NCI-H774 (cell line): ENCODE measurements around the gene IFI6.
"Not testable (repeated sequence)": the region's sequence is repeated elsewhere in the genome, so short reads cannot be mapped to it uniquely, and the experiment has no call there.

Source experiments
- DNase-seq: peaks from one replicate; lab custom pipeline; 2025; lab: John Stamatoyannopoulos, UW

IFI6 gene

DNA sequence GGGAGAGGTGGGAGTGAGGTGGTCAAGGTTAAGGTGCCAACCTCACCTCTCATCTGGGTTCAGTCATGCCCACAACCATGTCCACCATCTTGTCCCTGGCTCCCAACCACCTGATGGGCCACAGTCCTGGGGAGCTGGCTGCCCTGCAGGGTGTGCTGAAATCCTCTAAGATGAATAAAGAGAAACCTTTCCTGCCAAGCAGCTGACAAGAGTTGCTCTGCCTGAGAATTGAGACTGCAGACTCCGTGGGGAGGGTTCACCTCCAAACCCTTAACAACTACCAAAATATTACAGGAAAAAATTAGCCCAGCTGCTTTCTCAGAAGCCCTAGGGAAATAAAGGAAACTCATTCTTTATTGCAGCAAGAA is 21.8 kb downstream of the IFI6 start:
- no peak for DNase-seq

DNA sequence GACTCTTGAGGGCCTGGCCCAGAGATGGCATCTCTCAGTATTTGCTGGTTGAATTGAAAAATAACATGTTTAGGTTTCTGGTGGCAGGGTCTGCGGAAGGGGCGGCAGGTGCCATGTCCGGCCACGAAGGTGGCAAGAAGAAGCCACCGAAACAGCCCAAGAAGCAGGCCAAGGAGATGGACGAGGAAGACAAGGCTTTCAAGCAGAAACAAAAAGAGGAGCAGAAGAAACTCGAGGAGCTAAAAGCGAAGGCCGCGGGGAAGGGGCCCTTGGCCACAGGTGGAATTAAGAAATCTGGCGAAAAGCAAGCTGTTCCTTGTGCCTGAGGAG is 22.7 kb downstream of the IFI6 start:
- no peak for DNase-seq

DNA sequence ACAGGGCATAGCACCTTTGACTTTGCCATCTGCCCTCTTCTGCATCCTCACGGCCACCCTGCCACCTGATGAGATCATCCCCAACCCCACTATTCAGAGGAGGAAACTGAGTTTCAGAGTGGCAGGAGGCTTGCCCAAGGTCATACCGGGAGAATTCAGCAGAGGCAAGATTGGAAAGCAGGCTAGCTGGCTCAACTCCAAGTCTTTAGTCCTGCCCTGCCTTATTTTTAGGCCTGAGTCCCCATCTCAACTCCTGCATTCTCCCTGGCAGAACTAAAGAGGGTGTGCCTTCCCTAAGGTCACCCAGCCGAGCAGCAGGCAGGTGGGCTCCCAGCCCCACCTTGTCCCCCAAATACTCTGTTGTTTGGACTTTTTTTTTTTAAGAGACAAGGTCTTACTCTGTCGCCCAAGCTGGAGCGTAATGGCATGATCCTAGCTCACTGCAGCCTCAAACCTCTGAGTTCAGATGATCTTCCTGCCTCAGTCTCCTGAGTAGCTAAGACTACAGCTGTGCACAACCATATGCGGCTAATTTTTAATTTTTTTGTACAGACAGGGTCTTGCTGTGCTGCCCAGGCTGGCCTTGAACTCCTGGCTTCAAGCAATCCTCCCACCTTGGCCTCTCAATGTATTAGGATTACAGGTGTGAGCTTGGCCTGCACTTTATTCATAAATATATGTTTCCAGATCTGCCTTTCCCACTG is 23.2 kb downstream of the IFI6 start:
- no peak for DNase-seq

DNA sequence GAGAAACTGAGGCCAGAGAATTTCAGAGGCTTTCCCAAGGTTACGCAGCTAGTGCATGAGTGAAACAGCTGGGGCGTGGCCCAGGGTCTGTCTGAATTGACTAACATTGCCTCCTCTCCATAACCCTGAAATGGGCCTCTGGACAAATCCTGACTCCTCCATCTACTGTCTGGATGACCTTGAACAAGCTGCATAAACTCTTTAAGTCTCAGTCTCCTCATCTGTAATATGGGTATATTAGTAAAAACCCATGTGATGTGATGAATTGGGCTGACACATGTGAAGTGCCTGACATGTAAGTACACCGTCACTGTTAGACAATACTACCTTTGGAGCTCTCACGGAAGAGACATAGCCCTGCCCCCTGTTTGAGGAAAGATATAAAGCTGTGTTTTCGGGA is 24.7 kb downstream of the IFI6 start:
- DNase-seq, result no peak

DNA sequence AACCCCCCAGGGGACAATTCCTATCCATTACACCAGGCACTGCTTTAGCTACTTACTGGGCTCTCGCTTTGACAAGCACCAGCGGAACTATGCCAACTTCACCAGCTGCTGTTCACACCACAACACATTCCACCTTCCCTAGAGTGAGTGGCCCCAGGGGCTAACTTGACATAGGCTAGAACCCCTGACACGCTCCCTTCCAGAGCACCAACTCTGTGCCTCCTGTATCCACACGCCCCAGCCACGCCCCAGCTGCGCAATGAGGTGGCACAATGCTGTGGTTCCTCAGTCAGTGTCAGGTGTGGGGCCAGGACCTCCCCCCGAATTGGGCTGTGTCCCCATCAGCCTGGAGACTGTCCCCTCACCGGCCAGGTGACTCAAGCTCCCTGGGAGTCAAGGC is 25.3 kb downstream of the IFI6 start:
- no peak for DNase-seq

DNA sequence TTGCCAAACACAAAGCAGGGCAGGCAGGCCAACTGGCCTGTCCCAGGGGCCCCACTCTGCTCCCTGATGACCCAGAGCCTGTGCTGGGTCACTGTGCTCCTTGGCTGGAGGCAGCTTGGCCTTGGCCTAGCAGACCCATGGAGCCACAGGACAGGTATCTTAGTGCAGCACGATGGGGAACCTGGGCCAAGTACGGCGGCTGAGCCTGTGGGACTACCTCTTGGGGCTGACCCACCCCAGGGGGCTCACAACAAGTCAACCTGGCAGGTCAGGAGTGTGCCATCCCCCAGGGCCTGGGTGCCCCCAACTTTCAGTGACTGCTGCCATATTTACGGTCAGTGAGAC is 26.9 kb downstream of the IFI6 start:
- no peak for DNase-seq

DNA sequence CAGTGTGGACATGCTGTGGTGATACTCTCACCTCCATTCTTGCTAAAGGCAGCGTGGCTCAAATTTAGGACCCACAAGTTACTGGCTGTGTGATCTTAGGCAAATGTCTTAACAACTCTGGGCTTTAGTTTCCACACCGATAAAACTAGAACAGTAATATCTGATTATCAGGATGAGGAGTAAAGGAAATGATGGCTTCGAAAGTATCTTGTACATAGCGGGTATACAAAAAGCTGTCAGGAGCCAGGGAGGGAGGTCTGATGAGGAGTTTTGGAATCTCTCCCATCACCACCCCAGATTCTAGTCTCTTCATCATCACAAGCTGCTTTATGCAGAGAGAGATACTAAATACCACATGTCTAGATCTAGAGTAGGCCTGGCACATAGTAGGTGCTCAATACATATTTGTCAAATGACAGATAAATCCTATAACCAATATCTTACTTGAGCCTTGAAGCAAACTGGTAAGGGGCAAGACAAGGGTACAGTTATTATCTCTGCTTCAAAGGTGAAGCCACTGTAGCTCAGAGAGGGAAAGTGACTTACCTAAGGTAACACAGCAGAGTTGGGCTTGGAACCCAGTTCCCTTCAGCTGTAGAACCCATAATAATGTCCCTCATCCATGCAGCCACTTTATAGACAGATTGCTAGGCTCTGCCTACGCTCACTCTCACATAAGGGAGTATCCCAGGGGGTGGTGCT is 27.5 kb downstream of the IFI6 start:
- no peak for DNase-seq

DNA sequence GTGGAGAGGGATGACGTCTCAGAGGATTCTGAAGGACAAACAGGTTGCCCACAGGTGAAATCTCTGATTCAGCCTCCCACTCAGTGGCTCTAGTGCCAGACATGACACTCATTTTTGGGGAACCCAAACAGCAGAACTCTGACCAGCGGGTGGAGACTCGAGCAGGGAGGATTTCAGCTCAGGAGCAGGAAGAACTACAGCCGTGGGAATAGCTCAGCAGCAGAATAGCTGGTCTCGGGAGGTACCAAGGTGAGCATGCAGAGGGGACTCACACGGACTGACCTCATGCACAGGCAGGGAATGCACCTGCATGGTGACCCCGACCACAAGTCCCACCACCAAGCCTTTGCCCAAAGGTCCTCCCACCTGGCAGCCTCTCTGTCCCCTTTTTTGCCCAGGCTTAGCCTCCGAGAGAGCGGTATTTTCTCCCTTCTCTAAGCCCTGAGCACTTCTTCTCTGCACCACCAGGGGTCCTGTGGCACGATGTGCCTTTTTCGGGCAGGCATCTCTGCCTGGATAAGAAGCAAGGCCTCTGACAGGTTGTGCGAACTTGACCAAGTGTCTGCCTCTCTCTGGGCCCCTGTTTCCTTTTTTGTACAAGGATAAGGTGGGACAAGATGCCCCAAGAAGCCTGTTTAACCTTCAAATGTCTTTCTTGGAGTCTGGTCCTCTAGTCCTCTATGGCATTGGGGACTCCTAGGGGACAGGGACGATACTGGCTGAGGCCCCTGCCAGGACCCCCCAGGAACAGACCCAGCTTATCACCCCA is 28.2 kb downstream of the IFI6 start:
- no peak for DNase-seq

DNA sequence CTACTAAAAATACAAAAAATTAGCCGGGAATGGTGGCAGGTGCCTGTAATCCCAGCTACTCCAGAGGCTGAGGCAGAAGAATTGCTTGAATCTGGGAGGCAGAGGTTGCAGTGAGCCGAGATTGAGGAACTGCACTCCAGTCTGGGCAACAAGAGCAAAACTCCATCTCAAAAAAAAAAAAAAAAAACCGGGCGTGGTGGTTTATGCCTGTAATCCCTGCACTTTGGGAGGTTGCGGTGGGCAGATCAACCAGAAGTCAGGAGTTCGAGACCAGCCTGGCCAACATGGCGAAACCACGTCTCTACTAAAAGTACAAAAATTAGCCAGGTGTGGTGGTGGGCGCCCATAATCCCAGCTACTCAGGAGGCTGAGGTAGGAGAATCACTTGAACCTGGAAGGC is 31.5 kb downstream of the IFI6 start:
- not testable (repeated sequence) for DNase-seq

DNA sequence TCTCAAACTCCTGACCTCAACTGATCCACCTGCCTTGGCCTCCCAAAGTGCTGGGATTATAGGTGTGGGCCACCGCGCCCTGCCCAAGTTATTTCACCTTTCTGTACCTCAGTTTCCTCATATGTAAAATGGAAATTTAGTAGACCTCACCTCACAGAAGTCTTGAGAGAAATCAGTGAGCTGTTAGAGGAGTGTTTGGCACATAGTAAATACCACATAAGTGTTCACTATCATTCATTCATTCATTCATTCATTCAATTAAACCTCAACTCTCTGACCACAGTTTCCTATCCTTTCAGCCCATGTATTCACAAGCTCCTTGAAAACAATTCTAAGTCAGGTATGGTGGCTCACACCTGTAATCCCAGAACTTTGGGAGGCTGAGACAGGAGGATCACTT is 33.2 kb downstream of the IFI6 start:
- DNase-seq, result no peak

DNA sequence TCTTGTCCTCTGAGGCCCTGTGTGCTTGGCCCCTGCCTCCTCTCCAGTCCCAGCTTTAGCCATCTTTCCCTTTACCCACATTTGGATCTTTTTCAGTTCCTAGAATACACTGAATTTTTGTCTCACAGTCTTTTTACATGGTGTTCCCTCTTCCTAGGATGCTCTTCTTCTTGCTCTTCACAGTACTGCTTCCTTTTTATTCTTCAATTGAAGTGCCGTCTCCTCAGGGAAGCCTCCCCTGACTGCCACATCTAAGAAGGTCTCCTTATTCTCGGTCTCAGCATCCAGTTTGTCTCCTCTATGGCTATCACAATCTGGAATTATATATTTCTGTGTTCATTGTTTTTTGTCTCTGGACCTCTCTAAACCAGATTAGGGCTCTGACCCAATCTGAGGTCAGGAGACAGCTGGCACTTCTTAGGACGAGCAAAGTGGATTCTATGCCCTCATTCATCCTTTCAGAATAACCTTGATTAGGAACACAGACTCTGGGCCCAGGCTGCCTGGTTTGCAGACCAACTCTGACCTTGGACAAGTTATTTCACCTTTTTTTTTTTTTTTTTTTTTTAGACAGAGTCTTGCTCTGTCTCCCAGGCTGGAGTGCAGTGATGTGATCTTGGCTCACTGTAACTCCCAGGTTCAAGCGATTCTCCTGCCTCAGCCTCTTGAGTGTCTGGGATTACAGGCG is 33.8 kb downstream of the IFI6 start:
- DNase-seq, result no peak

DNA sequence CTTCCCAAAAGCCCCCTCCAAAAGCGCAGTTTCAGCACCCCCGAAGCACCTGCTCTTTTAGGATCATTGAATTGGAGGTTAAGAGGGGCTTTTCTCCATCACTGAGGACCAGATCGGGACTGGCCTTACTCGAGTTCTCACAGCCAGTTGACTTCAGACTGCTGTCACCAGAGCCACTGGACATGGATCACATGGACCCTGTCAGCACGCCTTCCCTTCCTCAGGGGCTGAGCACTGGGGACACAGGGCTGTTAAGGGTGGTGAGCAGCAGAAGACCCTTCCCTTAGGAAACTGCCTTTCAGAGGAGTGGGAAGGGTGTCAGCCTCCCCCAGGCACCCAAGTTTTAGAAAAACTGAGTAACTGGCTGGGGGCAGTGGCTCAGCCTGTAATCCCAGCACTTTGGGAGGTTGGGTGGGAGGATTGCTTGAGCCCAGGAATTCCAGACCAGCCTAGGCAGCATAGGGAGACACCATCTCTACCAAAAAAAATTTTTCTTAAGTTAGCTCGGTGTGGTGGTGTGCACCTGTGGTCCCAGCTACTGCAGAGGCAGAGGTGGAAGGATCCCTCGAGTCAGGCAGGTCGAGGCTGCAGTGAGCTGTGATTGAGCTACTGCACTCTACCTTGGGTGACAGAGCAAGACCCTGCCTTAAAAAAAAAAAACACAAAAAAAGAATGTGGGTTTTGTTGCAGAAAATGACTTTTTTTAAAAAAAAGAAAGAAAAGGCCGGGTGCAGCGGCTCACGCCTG is 36.4 kb downstream of the IFI6 start:
- DNase-seq, result no peak

DNA sequence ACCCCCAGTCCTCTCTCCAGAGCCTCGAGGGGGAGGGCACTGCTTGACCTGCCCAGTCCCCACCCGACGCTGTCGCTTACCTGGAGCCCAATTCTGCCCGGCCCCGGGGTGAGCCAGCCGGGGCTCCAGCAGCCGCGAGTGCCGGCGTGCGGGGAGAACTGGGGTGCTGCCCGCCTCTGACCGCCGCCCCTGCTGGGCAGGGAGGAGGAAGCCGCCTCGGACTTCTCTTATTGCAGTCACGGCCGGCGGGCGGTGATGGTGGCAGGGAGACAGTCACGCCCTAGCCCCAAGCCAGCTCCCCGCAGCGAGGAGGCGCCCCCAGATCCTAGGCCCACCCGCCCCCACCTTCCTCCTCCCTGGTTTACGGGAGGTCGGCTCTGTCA is 37.0 kb downstream of the IFI6 start, which contains the start of gene FGR:
FGR (minus strand) TSS at position 201 of the 383 bp plus-strand sequence. CDS start 11,269 bp downstream, outside the sequence.
- DNase-seq, result no peak

DNA sequence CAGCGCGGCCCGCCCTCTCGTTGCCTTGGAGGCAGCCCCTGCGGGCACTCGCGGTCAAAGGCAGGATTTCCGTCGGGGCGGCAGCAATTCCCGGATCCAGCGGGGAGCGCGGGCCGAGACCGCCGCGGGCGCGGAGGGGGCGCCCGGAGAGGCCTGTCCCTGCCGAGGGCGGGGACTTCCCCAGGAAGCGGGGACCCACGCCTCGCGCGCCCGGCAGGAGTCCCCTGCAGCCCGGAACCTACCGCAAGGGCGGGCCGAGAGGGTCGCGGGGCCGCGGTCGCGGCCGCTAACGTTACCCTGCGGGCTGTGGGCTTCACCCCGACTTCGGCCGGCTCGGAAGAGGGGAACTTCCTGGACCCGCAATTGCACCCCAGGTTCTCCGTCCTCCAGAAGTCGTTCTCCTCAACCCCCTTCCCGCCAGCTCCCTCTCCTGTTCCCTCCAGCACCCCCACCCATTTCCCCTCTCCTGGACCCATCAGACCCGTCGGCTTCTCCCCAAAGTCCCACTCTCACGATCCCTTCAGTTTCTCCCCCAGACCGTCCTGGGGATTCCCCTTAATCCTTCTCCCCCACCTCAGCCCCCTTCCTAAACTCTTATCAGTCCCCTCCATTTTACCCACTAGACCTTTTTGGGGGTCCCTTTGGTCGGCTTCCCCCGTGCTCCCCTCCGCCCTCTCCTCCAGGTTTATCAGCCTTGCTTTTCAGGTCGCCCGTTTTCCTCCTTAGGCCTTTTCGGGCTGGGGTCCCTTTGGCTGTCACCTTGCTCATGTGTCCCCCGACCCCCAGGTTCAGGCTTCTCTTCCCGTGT is 37.6 kb downstream of the IFI6 start:
- no peak for DNase-seq

DNA sequence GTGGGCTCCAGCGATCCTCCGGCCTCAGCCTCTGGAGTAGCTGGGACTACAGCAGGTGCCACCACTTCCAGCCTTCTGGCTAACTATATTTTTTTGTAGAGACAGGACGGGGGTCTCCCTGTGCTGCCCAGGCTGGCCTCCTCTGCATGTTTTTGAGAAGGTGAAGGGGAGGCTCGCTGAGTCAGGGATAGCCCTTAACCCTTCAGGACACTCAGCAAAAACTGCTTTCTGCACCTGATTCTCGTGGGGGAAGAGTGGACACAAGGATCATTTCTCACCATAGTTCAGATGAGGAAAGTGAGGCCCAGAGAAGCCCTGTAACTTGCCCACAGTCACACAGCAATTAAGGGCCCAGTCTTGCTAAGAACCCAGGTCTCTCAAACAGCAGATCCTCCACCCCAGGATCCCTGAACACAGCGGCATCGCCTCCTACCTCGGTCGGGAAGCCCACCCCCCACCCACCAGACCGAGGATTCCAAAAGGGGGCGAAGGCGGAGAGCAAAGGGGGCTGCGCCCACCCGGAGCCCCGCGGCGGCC is 38.3 kb downstream of the IFI6 start:
- DNase-seq, result no peak

DNA sequence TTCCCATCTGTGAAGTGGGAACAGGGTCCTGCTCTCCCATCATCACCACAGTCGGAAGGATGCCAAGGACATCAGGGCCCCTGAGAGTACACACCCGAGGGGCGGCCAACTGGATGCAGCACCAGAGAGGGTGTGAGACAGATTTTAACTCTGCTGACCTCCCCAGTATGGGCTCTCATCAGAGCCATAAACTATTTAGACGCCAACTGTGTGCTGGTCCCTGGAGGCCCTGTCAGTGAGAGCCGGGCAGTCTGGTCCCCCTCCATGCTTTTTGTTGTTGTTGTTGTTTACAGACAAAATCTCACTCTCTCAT is 38.7 kb downstream of the IFI6 start:
- DNase-seq, result no peak

DNA sequence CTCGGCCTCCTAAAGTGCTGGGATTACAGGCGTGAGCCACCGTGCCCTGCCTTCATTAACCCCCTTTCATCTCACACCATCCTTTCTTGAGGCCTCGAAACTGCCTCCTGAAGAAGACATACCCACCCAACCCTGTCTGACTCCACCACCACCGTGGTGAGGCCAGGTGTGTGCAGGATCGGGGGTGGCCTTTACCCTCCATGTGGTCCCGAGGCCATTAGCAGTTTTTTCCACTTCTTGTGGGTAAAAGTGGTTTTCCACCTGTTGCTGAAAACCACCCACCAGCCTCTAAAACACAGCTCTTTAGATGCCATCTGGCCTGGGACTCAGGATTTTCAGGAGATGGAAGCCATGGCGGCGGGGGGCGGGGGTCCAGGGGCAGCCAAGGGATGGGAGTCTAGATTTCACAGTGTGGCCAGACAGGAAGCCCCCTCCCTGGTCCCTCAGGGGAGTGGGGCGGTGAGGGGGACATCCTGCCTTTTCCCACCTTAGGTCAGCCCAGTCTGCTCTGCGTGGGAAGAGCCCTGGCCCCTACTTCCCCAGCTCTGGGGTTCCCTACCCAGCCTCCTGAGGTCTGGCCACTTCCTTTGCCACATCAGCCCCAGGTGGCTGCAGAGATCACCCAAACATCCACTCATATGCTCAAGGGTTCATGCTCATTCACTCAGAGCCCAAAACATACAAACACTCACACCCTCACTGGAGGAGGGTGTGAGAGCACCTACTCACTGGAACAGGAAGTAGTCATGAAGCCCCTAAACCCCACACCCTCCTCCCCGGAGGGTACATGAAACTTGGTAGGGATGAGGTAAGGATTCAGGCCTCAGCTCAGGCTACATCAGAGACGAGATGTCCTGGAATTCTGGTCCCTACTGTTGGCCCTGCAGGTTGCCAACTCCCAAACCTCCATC is 39.4 kb downstream of the IFI6 start:
- no peak for DNase-seq

DNA sequence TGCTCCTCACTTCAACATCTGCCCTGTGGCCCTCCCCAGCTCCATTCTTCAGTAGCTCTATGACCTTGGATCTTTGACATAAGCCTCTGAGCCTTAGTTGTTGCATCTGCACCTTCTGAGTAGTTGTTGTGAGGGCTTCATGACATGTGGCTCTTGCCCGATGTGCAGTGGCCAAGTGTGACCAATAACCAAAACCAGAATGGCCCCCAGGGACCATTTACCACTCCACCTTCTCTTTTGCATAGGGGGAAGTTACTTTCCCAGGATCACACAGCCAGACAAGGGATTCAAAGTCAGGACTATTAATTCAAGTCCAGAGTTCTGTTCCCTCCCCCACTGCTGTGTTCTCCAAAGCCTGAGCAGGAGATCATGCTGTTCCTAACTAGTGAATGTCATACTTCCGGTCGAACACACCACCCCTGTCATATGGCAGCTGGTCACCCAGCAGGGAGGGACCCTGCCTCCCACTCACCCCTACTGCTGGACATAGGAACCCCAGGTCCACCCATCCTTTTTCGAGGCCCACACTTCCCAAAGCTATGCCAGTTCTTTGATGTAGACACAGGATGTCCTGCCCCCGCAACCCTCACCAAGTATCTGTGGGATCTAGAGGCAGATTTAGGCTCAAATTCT is 41.0 kb downstream of the IFI6 start:
- DNase-seq, result no peak

DNA sequence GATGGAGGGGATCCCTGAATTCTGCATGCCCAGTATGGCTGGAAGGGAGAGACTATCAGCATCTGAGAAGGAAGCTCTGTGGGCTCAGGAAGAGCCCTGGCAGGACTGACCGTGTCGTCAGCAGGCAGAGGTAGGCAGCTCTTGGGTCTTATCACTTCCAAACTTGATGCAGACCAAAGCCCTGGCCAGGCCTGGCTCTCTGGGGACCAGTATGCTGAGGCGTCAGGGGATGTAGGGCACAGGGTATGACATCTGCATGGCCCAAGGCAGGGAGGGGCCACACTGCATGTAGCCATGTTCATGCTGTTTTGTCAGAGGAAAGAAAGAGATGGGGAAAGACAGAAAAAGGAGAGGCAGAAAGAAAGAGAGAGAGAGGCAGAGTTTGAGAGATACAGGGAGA is 43.3 kb downstream of the IFI6 start:
- no peak for DNase-seq

DNA sequence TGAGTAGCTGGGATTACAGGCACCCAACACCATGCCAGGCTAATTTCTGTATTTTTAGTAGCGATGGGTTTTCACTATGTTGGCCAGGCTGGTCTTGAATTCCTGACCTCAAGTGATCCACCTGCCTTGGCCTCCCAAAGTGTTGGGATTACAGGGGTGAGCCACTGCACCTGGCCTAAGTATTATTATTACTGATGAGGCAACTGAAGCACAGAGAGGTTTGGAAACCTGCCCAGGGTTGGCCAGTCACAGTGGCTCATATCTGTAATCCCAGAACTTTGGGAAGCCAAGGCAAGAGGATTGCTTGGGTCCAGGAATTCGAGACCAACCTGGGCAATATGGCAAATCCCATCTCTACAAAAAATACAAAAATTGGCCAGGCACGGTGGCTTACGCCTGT is 44.3 kb downstream of the IFI6 start:
- DNase-seq, result not testable (repeated sequence)
